B cell (primary cell): Measurements from ENCODE around the gene BNC2. TPM values are rescaled to one million over a fixed set of nuclear protein-coding genes. Genes with fewer than 3 reads are reported as not detected.

Experiments used
- ATAC-seq: fragments of 200-7000 bp; cut with Tn5 transposase; one replicate; pipeline ENCODE4 v1.10.0; 2021; ENCODE audit warnings: low read depth, mild to moderate bottlenecking, moderate number of reproducible peaks, moderate library complexity
- CTCF ChIA-PET: fragments of 350-600 bp; sonication (Branson Sonifier 250); formaldehyde crosslinking; loops from one replicate; lab custom pipeline; 2021; ENCODE audit warnings: antibody characterized with exemption, inconsistent platforms; lab: Charles Lee
- POLR2A ChIA-PET: fragments of 350-600 bp; sonication (Branson Sonifier 250); formaldehyde crosslinking; loops from one replicate; lab custom pipeline; 2021; ENCODE audit warnings: antibody characterized with exemption; lab: Charles Lee
- DNase-seq: peaks from one replicate; pipeline ENCODE4 v3.0.0; 2013
- H2AFZ ChIP-seq: 2 replicates; pipeline ENCODE4 v1.6.1; 2012; ENCODE audit warnings: mild to moderate bottlenecking, low read depth, low read length; ENCODE audit not compliant: insufficient read depth, poor library complexity, severe bottlenecking
- H3K27ac ChIP-seq, 2 donors: 1 replicate in 1 of 2; 2 replicates in 1 of 2; pipeline ENCODE4 v1.5.1; 2012 to 2013; ENCODE audit warnings: low read length in 2 of 2, mild to moderate bottlenecking in 2 of 2, moderate library complexity in 1 of 2
- H3K27me3 ChIP-seq, 4 experiments: fragments of 200-600 bp in 1 of 4; sonication (generic) in 1 of 4; replicated peaks in 1 of 4; 1 replicate in 2 of 4; 2 replicates in 2 of 4; pipeline versions ENCODE4 v1.6.1 to v1.7.0; 2013 to 2016; ENCODE audit warnings: low read length in 3 of 4, mild to moderate bottlenecking in 2 of 4, mixed read lengths in 1 of 4, moderate library complexity in 1 of 4; ENCODE audit not compliant: insufficient read depth in 4 of 4, control insufficient read depth in 3 of 4; ENCODE audit errors: control extremely low read depth in 1 of 4
- H3K36me3 ChIP-seq, 2 experiments: replicated peaks in 1 of 2; 1 replicate in 1 of 2; 2 replicates in 1 of 2; pipeline versions ENCODE4 v1.6.1 to v1.7.1; 2013; ENCODE audit warnings: low read length in 1 of 2; ENCODE audit not compliant: insufficient read depth in 2 of 2, control insufficient read depth in 1 of 2; ENCODE audit errors: control extremely low read depth in 1 of 2, extremely low read depth in 1 of 2
- H3K4me1 ChIP-seq, 2 donors: fragments of 200-600 bp in 1 of 2; sonication (generic) in 1 of 2; 1 replicate in 1 of 2; 2 replicates in 1 of 2; pipeline versions ENCODE4 v1.5.1 to v1.6.1; 2013 to 2017; ENCODE audit warnings: low read length in 2 of 2; ENCODE audit not compliant: control insufficient read depth in 2 of 2, insufficient read depth in 2 of 2
- H3K4me2 ChIP-seq: replicated peaks from 2 replicates; pipeline ENCODE3; 2012; ENCODE audit warnings: mild to moderate bottlenecking, low read depth, low read length; ENCODE audit not compliant: poor library complexity, severe bottlenecking
- H3K4me3 ChIP-seq, 5 experiments: fragments of 200-600 bp in 1 of 5; sonication (generic) in 1 of 5; 1 replicate in 3 of 5; 2 replicates in 2 of 5; pipeline versions ENCODE4 v1.5.1 to v1.7.0; 2011 to 2016; ENCODE audit warnings: low read length in 4 of 5, mild to moderate bottlenecking in 4 of 5, low read depth in 2 of 5, control low read depth in 1 of 5, moderate library complexity in 1 of 5; ENCODE audit not compliant: insufficient read depth in 1 of 5; ENCODE audit errors: control extremely low read depth in 1 of 5, extremely low read depth in 1 of 5
- H3K79me2 ChIP-seq: fragments of 200-600 bp; sonication (generic); one replicate; pipeline ENCODE4 v1.6.0; 2016; ENCODE audit warnings: low read length; ENCODE audit not compliant: control insufficient read depth, insufficient read depth
- H3K9ac ChIP-seq: fragments of 200-600 bp; sonication (generic); 2 replicates; pipeline ENCODE4 v1.6.1; 2017; ENCODE audit warnings: mild to moderate bottlenecking, low read length, moderate library complexity
- H3K9me3 ChIP-seq, 3 donors: one replicate each; pipeline versions ENCODE4 v1.6.1 to v1.7.1; 2013; ENCODE audit warnings: low read length in 2 of 3; ENCODE audit not compliant: control insufficient read depth in 2 of 3, insufficient read depth in 1 of 3; ENCODE audit errors: control extremely low read depth in 1 of 3
- H4K20me1 ChIP-seq: 2 replicates; pipeline ENCODE4 v1.6.0; 2012; ENCODE audit warnings: mild to moderate bottlenecking, low read length; ENCODE audit not compliant: insufficient read depth, control insufficient read depth, poor library complexity, severe bottlenecking
- H3K27ac Mint-ChIP-seq: one replicate; pipeline ENCODE4 v1.8.0; 2021; ENCODE audit warnings: mixed read lengths
- H3K27me3 Mint-ChIP-seq: one replicate; pipeline ENCODE4 v1.8.0; 2021; ENCODE audit warnings: mixed read lengths
- H3K4me1 Mint-ChIP-seq: one replicate; pipeline ENCODE4 v1.8.0; 2021; ENCODE audit warnings: mixed read lengths
- H3K4me3 Mint-ChIP-seq: one replicate; pipeline ENCODE4 v1.8.0; 2021; ENCODE audit warnings: mixed read lengths
- H3K9me3 Mint-ChIP-seq: one replicate; pipeline ENCODE4 v1.8.0; 2022; ENCODE audit warnings: mixed read lengths; ENCODE audit not compliant: insufficient read depth
- CTCF ChIP-seq: fragments of 200-600 bp; IDR thresholded peaks from one replicate; pipeline ENCODE4 v1.8.0; 2022; ENCODE audit warnings: antibody characterized with exemption, mild to moderate bottlenecking
- EZH2 ChIP-seq: IDR thresholded peaks from 2 replicates; pipeline ENCODE4 v1.6.1; 2012; ENCODE audit warnings: borderline replicate concordance, low read depth, mild to moderate bottlenecking, moderate library complexity, low read length; ENCODE audit not compliant: insufficient read depth, poor library complexity, severe bottlenecking
- WGBS: methylation state at CpG from one replicate; pipeline ENCODE4 v1.1.5; 2013; ENCODE audit warnings: missing lambda C conversion rate; ENCODE audit not compliant: insufficient coverage; 5-methylcytosine and 5-hydroxymethylcytosine counted together
- intact Hi-C: fragments of 100-400 bp; cut with micrococcal nuclease; formaldehyde crosslinking; loops from one replicate; pipeline ENCODE4 v1.10.0; 2022
- polyA plus RNA-seq: library from polyadenylated mRNA; depleted of rRNA; stranded (reverse); fragments of >200 nt; gene quantifications from 2 replicates; pipeline ENCODE4 v1.2.3, GENCODE V29; 2012
- total RNA-seq, 2 donors: library from RNA; stranded (reverse); fragments of 120-200 nt in 1 of 2; gene quantifications; 1 replicate in 1 of 2; 2 replicates in 1 of 2; pipeline versions ENCODE4 v1.2.3 to v1.2.4, GENCODE V29; 2013 to 2022

Gene BNC2
- total and polyA plus RNA-seq, 2 donors (not counting 1 experiment from before 2014, with no cell fraction given): 0.01 TPM; not detected in 1

- H3K4me1 Mint-ChIP-seq: no peaks in the 10 kb centered on the region
- H3K27me3 Mint-ChIP-seq: no peaks in the 10 kb centered on the region
- ChIA-PET POLR2A (no interaction called here), CTCF (interaction anchor here (0.5 kb wide), 1 partner anchor 11 kb away, joined by 3 read pairs; no protein-coding TSS in a partner anchor)
- Histone ChIP-seq H3K9me3 (peaks cover 0 to 1% (median 0%) of the 10 kb centered on the region in 3 donors), H3K9ac (no peak overlapping the region), H3K79me2 (no peaks in the 10 kb centered on the region), H3K4me3 (no peak overlapping the region), H2AFZ (no peak overlapping the region), H3K36me3 (no peaks in the 10 kb centered on the region), H3K27ac (no peak overlapping the region), H3K27me3 (no peaks in the 10 kb centered on the region), H3K4me1 (no peaks in the 10 kb centered on the region), H3K4me2 (no peak overlapping the region), H4K20me1 (no peaks in the 10 kb centered on the region)
- TF ChIP-seq CTCF (no peak), EZH2 (no peak)
- intact Hi-C loops: no loop called here
- ATAC-seq (no peak), DNase-seq (no peak)
- WGBS: 64% methylated on average over 2 of the region's 2 CpGs
- no peak overlapping the region for H3K27ac Mint-ChIP-seq
- H3K9me3 Mint-ChIP-seq: no peaks in the 10 kb centered on the region
- H3K4me3 Mint-ChIP-seq: no peak overlapping the region
These were observed 155.1 kb downstream of the BNC2 start for GRCh38 chr9:16715404-16715803.

DNA sequence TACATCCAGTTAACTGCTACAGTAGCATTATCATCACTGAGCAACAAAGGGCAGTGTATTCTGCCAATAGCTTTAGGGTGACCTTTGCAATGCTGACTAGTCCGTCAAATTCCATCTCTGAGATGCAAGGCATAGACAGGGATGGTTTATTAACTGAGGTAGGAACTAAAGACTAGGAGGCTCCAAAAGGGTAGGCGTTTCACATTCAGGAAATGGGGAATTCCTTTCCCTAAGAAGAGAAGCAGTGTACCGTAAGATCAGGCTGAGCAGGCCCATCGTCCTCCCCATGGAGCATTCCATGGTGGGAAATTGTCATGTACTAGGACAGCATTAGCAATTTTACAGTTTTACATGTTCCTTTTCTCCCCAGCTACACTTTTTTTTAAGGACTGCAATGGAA lies 157.7 kb downstream of the BNC2 start:
- POLR2A ChIA-PET: no interaction called here
- H2AFZ ChIP-seq: no peak overlapping the region
- CTCF ChIA-PET: no interaction called here
- no peak overlapping the region for H3K4me2 ChIP-seq
- no peaks in the 10 kb centered on the region for H3K36me3 ChIP-seq
- Mint-ChIP-seq H3K27ac (no peak overlapping the region), H3K9me3 (no peaks in the 10 kb centered on the region), H3K27me3 (no peaks in the 10 kb centered on the region), H3K4me1 (no peaks in the 10 kb centered on the region), H3K4me3 (no peak overlapping the region)
- ATAC-seq (no peak), DNase-seq (no peak)
- H3K4me1 ChIP-seq: no peaks in the 10 kb centered on the region
- 79% methylated on average over 3 of the region's 4 CpGs for WGBS
- intact Hi-C loops: no loop called here
- no peak for TF ChIP-seq CTCF
- TF ChIP-seq EZH2: no peak
- peaks cover 0 to 1% (median 0%) of the 10 kb centered on the region in 3 donors for H3K9me3 ChIP-seq
- H3K9ac ChIP-seq: no peak overlapping the region
- no peaks in the 10 kb centered on the region for H3K79me2 ChIP-seq
- no peak overlapping the region for H3K4me3 ChIP-seq
- no peak overlapping the region for H3K27ac ChIP-seq
- no peaks in the 10 kb centered on the region for H3K27me3 ChIP-seq
- H4K20me1 ChIP-seq: no peaks in the 10 kb centered on the region
